KMS-11 (cell line): Measurements from ENCODE around the gene LBH.

Source experiments
- H2AFZ ChIP-seq: fragments of 200-600 bp; sonication (generic); 2 replicates; pipeline ENCODE4 v1.6.1; 2016; ENCODE audit warnings: antibody characterized with exemption, mixed run types, low read depth
- H3K27ac ChIP-seq: fragments of 200-600 bp; sonication (generic); 2 replicates; pipeline ENCODE4 v1.6.1; 2016; ENCODE audit warnings: mild to moderate bottlenecking, mixed run types
- H3K27me3 ChIP-seq: fragments of 200-600 bp; sonication (generic); 2 replicates; pipeline ENCODE4 v1.6.1; 2017; ENCODE audit warnings: mild to moderate bottlenecking, low read depth, mixed run types, moderate library complexity; ENCODE audit not compliant: insufficient read depth
- H3K36me3 ChIP-seq: fragments of 200-600 bp; sonication (generic); 2 replicates; pipeline ENCODE4 v1.6.1; 2017; ENCODE audit warnings: mild to moderate bottlenecking, mixed run types; ENCODE audit not compliant: insufficient read depth
- H3K4me1 ChIP-seq: fragments of 200-600 bp; sonication (generic); 2 replicates; pipeline ENCODE4 v1.6.1; 2016; ENCODE audit warnings: mild to moderate bottlenecking, low read depth, mixed run types; ENCODE audit not compliant: poor library complexity, severe bottlenecking
- H3K4me2 ChIP-seq: fragments of 200-600 bp; sonication (generic); 2 replicates; pipeline ENCODE4 v1.7.0; 2016; ENCODE audit warnings: mild to moderate bottlenecking, mixed run types
- H3K4me3 ChIP-seq: fragments of 200-600 bp; sonication (generic); IDR thresholded peaks from 2 replicates; pipeline ENCODE4 v1.6.1; 2017; ENCODE audit warnings: low read depth, low read length, mixed read lengths; ENCODE audit not compliant: insufficient read depth
- H3K79me2 ChIP-seq: fragments of 200-600 bp; sonication (generic); 2 replicates; pipeline ENCODE4 v1.6.1; 2016; ENCODE audit warnings: low read depth, mixed run types; ENCODE audit not compliant: insufficient read depth
- H3K9ac ChIP-seq: fragments of 200-600 bp; sonication (generic); 2 replicates; pipeline ENCODE4 v1.6.1; 2016; ENCODE audit warnings: mild to moderate bottlenecking, mixed run types
- H4K20me1 ChIP-seq: fragments of 200-600 bp; sonication (generic); 2 replicates; pipeline ENCODE4 v1.6.1; 2016; ENCODE audit warnings: mild to moderate bottlenecking, mixed run types; ENCODE audit not compliant: insufficient read depth
- TF ChIP-seq, protein P1 (sequence below): fragments of 200-600 bp; sonication (generic); conservative IDR thresholded peaks from 2 replicates; pipeline ENCODE4 v1.6.1; 2017; ENCODE audit warnings: low read depth, mild to moderate bottlenecking, antibody characterized with exemption, low read length, moderate library complexity, mixed read lengths

LBH gene

DNA sequence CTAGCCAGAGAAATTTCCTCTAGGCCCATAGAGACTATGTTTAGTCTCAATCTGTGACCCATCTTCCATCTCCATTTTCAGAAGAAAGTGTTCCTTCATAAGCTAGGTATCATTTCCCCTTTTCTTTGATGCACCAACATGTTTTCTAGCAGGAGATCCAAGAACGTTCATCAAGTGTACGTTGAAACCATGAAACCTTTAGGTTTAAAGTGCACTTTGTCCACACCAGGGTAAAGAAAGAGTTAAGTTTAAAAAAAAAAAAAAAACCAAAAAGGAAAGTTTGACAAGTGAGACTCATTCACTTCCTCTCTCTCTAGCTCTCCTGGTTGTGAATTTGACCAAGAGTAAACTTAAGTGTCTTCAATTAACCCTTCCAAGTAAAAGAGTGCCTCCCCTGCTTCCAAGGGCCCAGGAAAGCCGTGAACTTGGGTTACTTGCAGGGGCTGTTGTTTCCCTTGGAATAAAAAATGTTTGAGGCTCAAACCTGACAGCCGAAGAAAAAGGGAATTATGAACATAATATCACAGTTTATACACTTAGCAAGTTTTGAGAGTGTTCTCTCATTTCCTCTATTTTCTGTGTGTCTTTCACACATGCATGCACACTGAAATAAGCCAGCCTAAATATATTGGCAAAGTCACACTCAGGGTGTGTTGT is 56.7 kb downstream of the LBH start:
- Histone ChIP-seq H3K4me1 (no peaks in the 10 kb centered on the region), H3K4me2 (no peak overlapping the region), H3K36me3 (no peaks in the 10 kb centered on the region), H2AFZ (no peak overlapping the region), H3K27ac (no peak overlapping the region), H4K20me1 (no peaks in the 10 kb centered on the region), H3K9ac (no peak overlapping the region), H3K4me3 (no peak overlapping the region), H3K79me2 (no peaks in the 10 kb centered on the region), H3K27me3 (no peaks in the 10 kb centered on the region)
- TF ChIP-seq, protein P1, sequence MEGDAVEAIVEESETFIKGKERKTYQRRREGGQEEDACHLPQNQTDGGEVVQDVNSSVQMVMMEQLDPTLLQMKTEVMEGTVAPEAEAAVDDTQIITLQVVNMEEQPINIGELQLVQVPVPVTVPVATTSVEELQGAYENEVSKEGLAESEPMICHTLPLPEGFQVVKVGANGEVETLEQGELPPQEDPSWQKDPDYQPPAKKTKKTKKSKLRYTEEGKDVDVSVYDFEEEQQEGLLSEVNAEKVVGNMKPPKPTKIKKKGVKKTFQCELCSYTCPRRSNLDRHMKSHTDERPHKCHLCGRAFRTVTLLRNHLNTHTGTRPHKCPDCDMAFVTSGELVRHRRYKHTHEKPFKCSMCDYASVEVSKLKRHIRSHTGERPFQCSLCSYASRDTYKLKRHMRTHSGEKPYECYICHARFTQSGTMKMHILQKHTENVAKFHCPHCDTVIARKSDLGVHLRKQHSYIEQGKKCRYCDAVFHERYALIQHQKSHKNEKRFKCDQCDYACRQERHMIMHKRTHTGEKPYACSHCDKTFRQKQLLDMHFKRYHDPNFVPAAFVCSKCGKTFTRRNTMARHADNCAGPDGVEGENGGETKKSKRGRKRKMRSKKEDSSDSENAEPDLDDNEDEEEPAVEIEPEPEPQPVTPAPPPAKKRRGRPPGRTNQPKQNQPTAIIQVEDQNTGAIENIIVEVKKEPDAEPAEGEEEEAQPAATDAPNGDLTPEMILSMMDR = no peak

DNA sequence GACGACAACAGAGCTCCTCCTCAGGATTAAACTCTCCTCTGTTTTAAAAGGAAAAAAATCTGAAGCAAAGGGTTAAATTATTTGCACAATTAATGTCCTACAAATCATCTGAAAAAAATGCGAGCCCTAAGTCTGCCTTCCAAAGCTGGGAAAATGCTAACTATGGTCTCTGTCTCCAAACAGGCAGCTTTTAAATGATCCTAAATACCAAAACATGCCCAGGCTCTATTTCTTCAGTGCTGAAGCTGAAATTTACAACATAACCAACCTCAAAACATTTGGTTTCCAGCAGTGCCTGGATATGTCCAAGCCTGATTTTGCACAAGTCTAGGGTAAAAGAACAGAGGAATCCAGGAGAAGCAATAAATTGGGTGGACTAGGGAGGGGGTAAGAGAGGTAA is 57.2 kb downstream of the LBH start:
- no peaks in the 10 kb centered on the region for H3K27me3 ChIP-seq
- no peak overlapping the region for H3K27ac ChIP-seq
- H3K79me2 ChIP-seq = no peaks in the 10 kb centered on the region
- H3K36me3 ChIP-seq = no peaks in the 10 kb centered on the region
- no peak overlapping the region for H3K9ac ChIP-seq
- H2AFZ ChIP-seq = no peak overlapping the region
- TF ChIP-seq, protein P1 = no peak
- no peaks in the 10 kb centered on the region for H3K4me1 ChIP-seq
- H4K20me1 ChIP-seq = no peaks in the 10 kb centered on the region
- no peak overlapping the region for H3K4me2 ChIP-seq
- H3K4me3 ChIP-seq = no peak overlapping the region

DNA sequence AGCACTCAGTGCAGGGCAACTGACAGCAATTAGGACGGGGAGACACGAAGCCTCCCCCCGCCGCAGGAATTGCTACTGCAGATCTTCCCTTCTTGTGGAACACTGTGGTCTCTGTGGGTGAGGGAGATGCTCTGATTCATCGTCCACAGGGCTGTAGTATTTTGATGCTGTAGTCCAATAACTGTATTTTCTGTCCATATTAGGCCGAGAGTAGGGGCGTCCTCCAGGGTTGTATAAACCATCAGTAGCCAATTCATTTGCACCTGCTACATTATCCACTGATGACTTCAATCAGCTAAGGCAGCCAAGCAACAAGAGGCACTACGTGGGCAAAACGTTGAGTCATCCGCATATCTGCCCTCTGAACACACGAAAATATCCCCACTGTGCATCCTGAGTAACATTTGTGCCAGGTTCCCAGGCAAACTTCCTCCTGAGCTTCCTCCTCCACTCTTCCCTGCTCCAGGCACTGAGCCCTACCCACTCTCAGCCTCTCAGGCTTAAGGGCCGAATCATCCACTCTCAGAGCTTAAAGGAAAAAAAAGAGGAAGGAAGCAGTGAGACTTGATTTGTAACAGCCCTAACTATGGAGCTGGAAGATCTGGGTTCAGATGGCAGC is 62.1 kb downstream of the LBH start:
- TF ChIP-seq, protein P1 = no peak
- no peaks in the 10 kb centered on the region for H4K20me1 ChIP-seq
- no peak overlapping the region for H3K4me2 ChIP-seq
- H3K9ac ChIP-seq = no peak overlapping the region
- H2AFZ ChIP-seq = no peak overlapping the region
- no peaks in the 10 kb centered on the region for H3K4me1 ChIP-seq
- no peaks in the 10 kb centered on the region for H3K79me2 ChIP-seq
- H3K27ac ChIP-seq = no peak overlapping the region
- no peaks in the 10 kb centered on the region for H3K36me3 ChIP-seq
- no peak overlapping the region for H3K4me3 ChIP-seq
- no peaks in the 10 kb centered on the region for H3K27me3 ChIP-seq

DNA sequence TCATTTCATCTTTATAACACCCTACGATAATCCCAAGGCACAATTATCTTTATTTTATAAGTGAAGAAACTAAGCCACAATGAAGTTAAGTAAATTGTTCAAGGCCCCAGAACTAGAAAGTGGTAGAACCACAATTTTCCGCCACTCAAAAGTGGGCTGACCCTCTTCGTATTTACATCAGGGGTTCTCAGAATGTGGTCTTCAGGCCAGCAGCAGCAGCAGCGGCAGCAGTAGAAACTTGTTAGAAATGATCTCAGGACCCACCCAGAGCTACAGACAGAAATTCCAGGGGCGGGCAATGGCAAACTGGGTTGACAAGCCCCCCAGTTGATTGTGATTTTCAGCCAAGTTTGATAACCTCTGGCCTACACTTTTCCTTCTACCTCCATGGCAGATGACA is 62.8 kb downstream of the LBH start:
- Histone ChIP-seq H3K27me3 (no peaks in the 10 kb centered on the region), H4K20me1 (no peaks in the 10 kb centered on the region), H3K4me2 (no peak overlapping the region), H3K4me1 (no peaks in the 10 kb centered on the region), H3K36me3 (no peaks in the 10 kb centered on the region), H2AFZ (no peak overlapping the region), H3K4me3 (no peak overlapping the region), H3K79me2 (no peaks in the 10 kb centered on the region), H3K9ac (no peak overlapping the region), H3K27ac (no peak overlapping the region)
- TF ChIP-seq, protein P1 = no peak
